ENCODE data around the gene DAGLB.

DNA sequence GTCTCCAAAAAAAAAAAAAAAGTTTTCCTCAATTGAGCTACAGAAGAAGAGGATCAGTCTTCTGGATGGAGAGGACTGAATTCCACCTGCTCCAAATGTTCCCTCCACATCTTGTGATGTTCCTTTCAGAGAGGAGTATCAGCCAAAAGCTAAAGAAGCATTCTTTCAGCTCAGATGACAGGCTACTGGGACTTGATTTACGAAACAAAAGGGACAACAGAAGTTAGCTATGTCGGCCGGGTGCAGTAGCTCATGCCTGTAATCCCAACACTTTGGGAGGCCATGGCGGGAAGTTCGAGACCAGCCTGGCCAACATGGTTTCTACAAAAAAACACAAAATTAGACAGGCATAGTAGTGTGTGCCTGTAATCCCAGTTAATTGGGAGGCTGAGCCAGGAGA is 7.4 kb downstream of the DAGLB start:
- TF ChIP-seq, protein P1, sequence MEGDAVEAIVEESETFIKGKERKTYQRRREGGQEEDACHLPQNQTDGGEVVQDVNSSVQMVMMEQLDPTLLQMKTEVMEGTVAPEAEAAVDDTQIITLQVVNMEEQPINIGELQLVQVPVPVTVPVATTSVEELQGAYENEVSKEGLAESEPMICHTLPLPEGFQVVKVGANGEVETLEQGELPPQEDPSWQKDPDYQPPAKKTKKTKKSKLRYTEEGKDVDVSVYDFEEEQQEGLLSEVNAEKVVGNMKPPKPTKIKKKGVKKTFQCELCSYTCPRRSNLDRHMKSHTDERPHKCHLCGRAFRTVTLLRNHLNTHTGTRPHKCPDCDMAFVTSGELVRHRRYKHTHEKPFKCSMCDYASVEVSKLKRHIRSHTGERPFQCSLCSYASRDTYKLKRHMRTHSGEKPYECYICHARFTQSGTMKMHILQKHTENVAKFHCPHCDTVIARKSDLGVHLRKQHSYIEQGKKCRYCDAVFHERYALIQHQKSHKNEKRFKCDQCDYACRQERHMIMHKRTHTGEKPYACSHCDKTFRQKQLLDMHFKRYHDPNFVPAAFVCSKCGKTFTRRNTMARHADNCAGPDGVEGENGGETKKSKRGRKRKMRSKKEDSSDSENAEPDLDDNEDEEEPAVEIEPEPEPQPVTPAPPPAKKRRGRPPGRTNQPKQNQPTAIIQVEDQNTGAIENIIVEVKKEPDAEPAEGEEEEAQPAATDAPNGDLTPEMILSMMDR (IDR thresholded peaks at IDR 0.05): no peak
- no peak for TF ChIP-seq POLR2A (IDR thresholded peaks at IDR 0.05)

Data from testis (tissue), 2 donors.